ENCODE results near the gene PSMA7.
A peak's percentile ranks its signal among the peaks of the same experiment; 100 is the strongest.
"Not testable (repeated sequence)": the region's sequence is repeated elsewhere in the genome, so short reads cannot be mapped to it uniquely, and the experiment has no call there.

The PSMA7 gene

DNA sequence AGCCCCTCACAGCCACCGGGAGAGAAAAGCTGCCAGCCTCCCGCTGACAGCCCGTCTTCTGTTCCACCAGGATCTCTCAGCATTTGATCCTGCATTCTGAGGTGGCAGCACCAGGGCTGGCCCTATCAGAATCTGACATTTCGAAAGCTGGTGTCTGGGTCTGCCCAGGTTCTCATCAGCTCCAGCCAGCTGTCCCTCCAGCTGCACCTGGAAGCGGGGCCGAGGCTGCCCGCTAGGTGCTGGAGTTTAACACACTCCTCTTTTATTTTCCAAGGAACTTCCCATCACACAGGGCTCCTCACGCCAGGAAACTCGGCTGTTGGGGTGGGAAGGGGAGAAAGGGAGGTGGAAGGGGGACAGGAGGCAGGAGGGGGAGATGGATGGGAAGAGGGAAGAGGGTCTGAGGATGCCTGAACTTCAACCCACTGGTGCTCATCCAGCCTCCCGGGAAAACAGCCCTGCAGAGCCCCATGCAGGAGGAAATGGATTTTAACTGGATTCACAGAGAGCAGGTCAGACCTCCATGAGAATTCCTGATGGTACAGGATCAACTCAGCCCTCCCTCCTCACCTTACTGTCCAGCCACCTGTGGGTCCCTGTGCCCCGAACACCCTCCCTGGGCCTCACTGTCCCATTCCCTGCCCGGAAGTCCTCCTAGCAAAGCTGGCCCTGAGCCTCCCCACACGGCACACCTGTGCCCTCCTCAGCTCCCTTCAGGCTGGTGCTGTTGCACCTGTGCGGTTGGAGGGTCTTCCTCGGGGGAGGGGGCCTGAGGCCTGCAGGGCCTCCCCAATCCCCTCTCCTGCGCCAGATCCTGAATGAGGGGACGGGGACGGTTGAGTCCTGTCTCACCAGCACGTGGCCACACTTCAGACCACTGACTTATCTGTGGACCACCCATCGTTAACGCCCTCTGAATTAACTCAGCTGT lies 24.8 kb downstream of the PSMA7 start:
- DNase-seq, result no peak

DNA sequence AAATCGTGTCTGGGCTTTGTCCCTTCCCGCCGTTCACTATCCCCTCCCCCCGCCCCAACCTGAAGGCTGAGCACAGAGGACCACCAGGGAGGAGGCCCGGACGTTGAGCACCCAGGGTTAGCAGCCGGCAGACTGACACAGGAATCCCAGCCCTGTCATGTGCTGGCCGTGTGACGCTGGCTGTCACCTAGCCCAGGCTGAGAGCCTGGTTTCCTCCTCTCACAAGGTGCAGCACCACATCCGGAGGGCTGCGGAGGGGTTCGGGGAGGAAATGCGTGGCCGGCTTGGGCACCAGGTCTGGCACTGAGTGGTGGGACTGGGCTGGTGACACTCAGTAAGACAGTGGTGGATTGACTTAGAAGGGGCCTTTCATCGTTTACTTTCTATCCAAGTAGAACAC lies 25.5 kb downstream of the PSMA7 start:
- peak; percentile 66 to 68 for DNase-seq

DNA sequence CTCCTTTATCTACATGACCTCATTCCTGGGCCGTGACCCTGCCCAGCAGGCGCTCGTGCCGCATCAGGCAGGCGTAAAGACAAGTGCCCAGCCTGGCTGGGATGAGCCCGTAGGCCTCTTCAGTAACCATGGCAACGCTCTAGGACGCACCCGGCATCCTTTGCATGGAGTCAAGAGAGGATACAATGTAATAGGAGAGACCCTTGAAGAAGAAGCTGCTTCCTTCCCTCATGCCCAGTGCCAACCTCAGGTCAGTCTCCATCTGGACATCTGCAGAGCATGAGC lies 25.9 kb downstream of the PSMA7 start:
- DNase-seq, result no peak

DNA sequence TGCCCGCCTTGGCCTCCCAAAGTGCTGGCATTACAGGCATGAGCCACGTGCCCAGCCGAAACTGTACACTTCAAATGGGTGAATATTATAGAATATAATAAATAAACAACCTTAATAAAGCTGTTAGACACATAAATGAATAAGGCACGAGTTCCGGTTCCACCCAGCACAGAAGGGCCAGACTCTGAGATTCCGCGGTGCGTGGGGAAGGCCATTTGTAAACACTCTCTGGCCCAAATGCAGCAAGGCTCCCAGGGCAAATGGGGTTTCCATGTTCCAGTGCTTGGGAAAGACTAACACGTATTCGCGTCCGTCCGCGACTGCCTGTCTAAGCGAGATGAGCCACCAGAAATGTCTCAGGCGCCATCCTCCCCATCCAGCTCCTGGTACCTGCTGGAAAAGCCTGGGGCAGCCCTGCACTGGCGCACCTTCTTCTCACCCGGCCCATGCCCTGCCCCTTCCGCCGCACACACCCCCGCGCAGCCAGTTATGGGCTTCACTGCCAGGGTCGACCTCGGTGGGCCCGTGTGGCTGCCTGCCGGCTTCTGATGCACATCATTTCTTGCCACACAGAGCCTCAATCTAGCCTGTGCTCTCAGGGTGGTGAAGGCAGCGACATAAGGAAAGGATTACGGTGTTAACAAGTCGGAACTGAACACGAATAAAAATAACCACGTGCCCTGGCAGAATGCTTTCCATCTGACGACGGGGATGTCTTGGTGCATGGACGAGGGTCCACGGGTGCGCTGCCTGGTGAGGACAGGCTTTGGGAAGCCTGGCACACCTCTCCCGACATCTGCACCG lies 26.4 kb downstream of the PSMA7 start:
- no peak for DNase-seq

DNA sequence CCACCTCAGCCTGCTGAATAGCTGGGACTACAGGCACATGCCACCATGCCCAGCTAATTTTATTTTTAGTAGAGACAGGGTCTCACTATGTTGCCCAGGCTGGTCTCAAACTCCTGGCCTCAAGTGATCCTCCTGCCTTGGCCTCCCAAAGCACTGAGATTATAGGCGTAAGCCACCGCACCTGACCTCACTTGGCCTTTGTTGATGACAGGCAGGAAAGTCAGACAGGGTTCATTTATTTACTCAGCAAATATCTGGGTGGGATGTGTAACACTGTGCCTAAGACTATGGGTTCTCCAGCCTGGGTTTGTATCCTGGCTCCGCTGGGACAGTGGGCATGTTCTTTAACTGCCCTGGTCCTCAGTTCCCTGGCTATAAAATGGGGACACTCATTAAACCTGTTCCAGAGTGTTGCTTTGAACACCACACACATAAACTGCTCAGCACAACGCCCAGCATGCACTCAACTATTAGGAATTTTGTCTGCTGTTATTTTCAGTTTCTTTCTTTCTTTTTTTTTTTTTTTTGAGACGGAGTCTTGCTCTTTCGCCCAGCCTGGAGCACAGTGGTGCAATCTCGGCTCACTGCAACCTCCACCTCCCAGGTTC lies 27.3 kb downstream of the PSMA7 start:
- DNase-seq, result not testable (repeated sequence)

DNA sequence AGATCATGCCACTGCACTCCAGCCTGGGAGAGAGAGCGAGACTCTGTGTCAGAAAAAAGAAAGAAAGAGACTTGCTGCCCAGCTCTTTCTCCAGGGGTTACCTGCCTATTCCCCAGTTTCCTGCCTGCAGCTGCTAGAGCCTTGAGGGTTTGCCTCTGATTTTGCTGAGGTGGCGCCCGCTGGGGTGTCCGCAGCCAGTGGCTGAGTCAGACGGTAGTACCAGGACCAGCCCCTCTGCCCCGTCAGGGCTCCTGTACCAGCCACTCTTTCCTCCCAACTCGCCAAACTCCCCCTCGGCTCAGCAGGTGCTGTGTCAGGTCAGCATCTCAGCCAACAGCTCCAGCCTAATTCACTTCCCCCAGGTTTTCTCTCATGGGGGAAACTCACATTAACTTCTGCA lies 28.3 kb downstream of the PSMA7 start:
- DNase-seq, result no peak

DNA sequence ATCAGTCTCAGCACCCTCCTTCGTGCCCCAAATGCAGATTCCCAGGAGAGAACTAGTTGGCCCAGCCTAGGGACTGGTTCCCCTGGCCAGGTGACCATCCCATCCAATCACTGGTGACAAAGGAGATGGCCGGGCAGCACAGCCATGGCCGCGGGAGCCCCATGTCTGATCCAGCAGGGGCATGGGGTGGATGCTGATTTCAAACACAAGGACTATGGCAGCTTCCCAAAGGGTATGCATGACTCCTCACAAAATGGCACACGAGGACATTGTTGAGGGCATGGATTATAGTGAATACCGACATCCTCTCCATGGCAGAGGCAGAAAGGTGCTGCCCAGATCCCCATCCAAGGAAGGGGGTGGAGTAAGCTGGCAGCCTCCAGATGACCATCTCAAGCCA lies 30.8 kb downstream of the PSMA7 start:
- no peak for DNase-seq

DNA sequence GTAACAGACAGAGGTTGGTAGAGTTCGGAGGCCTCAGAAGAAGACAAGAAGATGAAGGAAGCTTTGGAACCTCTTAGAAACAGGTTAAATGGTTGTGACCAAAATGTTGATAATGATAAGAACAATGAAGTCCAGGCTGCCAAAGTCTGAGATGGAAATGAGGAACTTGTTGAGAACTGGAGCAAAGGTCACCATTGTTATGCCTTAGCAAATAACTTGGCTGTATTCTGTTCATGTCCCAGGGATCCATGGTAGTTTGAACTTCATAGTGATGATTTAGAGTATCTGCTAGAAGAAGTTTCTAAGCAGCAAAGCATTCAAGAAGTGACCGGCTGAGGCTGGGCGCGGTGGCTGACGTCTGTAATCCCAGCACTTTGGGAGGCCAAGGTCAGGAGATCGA lies 32.0 kb downstream of the PSMA7 start:
- no peak for DNase-seq

DNA sequence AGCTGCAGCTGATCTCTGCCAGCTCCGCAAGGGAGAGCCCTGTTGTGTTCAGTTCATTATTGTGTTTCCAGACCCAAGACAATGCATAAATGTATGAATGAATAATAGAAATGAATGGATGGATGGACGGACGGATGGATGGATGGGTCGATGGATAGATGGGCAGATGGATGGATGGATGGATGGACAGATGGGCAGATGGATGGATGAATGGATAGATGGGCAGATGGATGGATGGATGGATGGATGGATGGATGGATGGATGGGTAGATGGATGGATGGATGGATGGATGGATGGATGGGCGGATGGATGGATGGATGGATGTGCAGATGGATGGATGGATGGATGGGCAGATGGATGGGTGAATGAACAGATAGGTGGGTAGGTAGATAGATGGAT lies 37.6 kb downstream of the PSMA7 start:
- DNase-seq, result no peak

DNA sequence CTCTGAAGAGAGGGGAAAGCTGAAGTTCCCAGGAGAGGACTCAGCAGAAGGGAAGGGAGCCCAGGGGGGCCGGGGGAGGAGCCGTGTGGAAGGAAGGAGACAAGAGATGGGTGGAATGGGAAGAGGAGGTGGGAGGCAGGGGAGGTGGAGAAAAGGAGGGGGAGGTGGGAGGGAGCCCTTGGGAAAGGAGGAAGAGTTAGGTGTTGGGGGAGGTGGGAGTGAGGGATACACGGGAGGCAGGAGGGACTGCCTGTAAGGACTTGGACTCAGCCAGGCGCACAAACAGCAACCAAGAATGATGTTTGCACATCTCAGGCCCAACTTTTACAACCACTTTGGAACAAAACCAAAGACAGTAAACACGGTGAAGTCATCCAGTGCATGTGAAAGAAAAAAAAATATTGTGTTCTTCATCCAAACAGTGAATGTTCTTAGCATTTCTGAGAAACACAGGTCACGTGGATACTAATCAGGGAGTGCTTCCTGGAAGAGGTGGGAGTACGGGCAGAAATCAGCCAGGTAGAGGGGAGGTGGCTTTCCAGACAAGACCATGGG lies 38.3 kb downstream of the PSMA7 start:
- DNase-seq, result no peak

DNA sequence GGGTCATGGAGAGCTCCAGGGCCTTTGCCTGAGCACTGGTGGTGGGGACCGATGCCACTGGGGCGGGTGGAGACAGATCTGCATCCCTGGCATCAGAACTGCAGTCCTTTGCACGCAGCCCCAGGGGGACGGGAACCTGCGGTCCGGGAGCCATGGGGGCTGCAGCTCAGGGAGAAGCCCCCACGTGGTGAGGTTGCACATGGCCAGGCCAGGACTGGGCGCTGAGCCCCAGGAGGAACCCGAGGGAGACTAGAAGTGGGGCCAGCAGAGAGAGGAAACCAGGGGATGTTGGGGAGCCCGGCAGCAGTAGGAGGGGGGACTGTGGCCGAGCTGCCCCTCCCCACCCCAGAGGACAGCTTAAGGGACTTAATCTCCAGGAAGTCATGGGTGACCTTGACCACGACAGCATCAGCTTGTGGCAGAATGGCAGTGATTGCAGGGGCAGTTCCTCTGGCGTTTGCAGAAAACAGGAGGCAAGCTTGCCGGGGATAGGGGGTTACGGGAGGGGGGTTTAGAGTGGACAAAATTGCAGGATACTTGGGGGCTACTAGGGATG lies 38.9 kb downstream of the PSMA7 start:
- no peak for DNase-seq

DNA sequence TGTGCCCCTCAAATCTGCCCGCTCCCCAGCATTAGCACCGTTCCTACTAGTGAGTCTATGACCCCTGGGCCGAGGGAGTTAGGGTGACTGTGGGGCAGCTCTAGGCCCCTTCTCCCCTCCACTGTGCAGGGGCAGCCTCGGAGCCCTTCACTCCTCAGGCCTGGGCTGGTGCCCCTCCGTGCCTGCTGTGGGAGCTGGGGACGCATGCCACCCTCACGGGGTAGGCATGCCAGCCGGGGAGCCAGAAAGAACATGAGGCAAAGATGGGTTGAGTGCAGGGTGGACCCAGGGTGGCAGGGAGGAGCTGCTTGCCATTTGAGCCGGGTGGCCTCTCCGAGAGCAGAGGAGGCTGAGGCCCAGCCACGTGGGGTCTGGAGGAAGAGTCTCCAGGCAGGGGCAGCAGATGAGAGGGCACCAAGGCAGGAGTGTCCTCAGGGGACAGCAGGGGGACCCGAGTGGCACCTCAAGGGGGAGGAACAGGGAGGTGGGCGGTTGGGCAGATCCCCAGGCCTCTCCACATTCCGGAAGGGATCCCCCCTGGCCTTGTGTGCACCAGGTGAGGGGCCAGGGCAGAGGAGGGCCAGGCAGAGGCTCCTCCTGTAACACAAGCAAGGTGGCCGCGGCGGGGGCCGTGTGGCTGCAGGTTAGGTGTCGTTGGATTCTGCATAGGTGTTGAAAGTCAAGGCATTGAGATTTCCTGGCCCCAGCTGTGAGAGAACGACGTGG lies 39.5 kb downstream of the PSMA7 start:
- no peak for DNase-seq

DNA sequence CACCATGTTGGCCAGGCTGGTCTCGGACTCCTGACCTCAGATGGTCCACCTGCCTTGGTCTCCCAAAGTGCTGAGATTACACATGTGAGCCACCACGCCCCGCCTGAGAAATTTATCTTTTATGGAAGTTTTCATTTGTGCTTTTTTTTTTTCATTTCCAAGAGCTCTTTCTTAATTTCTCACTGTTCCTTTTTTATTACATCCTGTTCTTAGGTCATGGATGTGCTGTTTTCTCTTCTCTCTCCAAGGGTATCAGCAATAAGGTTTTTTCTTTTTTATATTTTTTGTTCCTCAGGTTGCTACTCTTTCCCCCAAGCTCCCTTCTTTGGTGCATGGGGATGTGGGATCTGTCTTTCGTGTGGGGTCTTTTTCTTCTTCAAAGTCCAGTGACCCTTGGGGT lies 42.1 kb downstream of the PSMA7 start:
- DNase-seq, result no peak

DNA sequence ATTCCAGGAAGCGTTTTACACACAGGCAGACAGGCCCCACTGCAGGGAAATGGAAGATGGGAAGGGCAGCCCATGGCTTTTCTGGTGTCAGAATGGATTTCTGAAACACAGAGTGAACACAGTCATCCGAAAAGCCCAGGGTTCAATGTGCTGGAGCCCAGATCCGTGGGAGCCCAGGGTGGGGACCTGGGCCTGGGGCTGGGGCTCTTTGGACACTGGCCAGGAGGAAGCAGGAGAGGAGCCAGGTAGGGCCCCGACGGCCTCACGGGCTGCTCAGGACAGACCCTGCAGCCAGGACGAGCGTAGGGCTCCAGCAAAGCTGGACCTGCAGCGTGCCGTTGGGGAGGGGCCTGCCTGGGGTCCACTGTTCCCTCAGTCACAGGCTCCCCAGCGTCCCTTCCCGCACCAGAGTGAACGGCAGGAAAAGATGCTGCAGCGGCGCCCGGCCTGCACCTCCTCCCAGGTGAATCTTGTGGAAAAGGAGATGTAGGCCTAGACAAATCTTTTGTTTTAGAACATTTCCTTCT lies 45.2 kb downstream of the PSMA7 start:
- DNase-seq, result no peak

DNA sequence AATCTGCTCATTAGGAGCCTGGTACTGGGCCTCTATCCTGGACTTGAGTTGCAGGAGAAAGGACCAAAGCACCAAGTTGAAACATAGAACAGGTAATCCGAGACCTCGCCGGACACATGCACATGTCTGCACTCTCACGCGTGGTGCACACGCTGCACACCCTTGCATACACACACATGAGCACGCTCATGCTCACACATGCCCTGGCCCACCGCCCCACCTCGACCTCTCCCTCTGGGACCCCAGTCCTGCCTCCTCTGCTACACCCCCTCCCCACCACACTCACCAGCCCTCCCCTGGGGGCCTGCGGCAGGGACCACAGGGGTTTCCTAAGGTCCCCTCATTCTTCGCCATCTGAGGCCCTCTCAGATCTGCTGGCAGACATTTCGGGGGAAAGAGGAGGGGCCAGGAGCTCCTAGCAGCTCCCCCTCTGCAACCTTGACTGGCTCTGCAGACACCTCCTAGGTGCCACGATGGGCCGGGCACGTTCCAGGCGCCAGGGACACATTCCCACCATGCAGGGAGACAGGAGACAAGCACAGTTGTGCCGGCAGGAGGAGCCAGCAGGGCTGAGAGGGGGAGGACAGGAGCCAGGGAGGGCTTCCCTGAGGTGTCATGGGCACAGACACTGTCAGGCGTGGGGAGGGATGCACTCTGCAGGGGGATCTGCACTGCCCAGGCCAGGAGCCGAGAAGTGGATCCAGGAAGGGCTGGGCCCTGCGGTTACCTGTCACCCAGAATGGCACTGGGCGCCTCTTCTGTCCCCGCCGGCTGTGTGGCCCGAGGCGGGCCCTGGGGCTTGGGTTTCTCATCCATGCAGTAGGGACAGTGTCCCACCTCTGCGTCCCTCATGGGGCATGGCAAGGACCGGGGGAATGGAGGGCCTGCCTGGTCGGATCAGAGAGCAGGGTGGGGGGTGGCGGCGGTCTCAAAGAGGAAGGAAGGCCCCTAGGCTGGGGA lies 46.5 kb downstream of the PSMA7 start:
- no peak for DNase-seq

DNA sequence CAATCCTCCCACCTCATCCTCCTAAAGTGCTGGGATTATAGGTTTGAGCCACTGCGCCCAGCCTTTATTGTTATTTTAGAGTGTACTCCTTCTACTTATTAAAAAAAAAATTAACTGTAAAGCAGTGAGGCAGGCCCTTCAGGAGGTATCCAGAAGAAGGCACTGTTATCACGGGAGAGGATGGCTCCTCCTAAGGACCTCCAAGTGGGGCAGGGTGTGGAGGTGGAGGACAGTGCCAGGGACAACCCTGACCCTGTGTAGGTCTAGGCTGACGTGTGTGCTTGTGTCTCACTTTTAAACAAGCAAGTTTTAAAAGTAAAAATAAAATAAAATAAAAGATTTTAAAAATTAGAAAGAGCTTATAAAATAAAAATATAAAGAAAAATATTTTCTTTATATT lies 53.8 kb downstream of the PSMA7 start:
- no peak for DNase-seq

DNA sequence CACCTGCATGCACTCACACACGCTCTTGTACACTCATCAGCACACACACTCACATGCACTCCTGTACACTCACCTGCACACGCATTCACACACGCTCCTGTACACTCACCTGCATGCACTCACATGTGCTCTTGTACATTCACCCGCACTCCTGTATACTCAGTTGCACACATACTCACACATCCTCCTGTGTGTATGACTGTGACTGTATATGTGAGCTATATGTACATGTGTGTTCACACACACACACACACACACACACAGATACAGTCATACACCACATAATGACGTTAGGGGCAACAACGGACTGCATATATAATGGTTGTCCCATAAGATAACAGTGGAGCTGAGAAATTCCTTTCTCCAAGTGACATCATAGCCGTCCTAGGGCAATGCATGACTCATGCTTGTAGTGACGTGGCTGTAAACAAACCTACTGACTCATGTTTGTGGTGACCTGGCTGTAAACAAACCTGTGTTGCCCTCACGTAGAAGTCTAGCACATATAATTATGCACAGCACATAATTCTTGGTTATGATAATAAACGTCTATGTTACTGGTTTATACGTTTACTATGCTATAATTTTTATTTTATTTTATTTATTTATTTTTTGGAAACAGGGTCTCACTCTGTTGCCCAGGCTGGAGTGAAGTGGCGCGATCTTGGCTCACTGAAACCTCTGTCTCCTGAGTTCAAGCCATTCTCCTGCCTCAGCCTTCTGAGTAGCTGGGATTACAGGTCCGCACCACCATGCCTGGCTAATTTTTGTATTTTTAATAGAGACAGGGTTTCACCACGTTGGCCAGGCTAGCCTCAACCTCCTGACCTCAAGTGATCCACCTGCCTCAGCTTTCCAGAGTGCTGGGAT lies 54.7 kb downstream of the PSMA7 start:
- DNase-seq, result no peak

DNA sequence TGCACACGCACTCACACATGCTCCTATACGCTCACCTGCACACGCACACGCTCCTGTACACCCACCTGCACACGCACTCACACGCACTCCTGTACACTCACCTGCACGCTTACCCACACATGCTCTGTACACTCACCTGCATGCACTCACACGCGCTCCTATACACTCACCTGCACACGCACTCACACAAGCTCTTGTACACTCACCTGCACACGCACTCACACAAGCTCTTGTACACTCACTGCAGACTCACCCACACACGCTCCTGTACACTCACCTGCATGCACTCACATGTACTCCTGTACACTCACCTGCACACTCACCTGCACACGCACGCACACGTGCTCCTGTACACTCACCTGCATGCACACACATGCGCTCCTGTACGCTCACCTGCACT lies 55.6 kb downstream of the PSMA7 start:
- DNase-seq, result no peak

DNA sequence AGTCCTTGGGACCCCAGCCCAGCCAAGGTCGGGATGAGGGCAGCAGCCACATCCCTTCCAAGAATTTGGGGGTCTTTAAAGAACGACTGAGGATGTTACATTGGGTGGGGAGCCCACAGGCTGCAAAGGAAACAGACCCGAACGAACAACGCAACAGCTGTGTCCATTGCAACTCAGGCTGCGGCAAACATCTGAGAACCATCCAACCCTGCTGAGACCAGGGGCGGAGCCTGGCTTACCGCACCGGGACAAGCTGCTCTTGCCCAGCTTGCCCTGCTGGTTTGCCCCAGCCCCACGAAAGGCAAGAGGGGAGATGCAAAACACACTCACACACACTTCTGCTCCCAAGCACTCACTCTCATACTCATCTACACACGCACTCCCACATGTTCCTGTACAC lies 56.0 kb downstream of the PSMA7 start:
- no peak for DNase-seq
